ENCODE data around the gene PHIP. TPM values are rescaled to one million over a fixed set of nuclear protein-coding genes. Genes with fewer than 3 reads are reported as not detected.

Gene PHIP
- total and polyA plus RNA-seq, 9 of the 15 experiments (the other 6 are each of a cell fraction or from before 2014, with no cell fraction given): 8.1 to 36.3 (median 16.5) TPM

GRCh38 chr6:79078075-79078969, at the start of gene PHIP (continued):
- TF ChIP-seq ELF2 (CRISPR knock-in tag; IDR thresholded peaks at IDR 0.05) (0 out of 2 replicates have a peak, but pooled peaks have one; percentile 54), ZNF263 (CRISPR knock-in tag; IDR thresholded peaks at IDR 0.05; ENCODE audit: borderline replicate concordance) (no peak), XRCC4 (IDR thresholded peaks at IDR 0.05; ENCODE audit: extremely low read depth, insufficient read depth, insufficient read length) (no peak), KLF16 (IDR thresholded peaks at IDR 0.05) (no peak), HDAC8 (tag; IDR thresholded peaks at IDR 0.05) (no peak), SREBF2 (CRISPR knock-in tag; IDR thresholded peaks at IDR 0.05) (no peak), GABPB1 (CRISPR knock-in tag; IDR thresholded peaks at IDR 0.05) (peak; percentile 41), ZNF253 (CRISPR knock-in tag; conservative IDR thresholded peaks at IDR 0.05) (no peak), CTBP1 (IDR thresholded peaks at IDR 0.05; ENCODE audit: borderline replicate concordance) (peak; percentile 59; the same call in 1 of the 2 replicates), ARHGAP35 (IDR thresholded peaks at IDR 0.05; ENCODE audit: partially characterized antibody) (no peak), ZNF586 (CRISPR knock-in tag; conservative IDR thresholded peaks at IDR 0.05) (no peak), ZC3H11A (IDR thresholded peaks at IDR 0.05; ENCODE audit: low read depth, low read length) (no peak), CBFA2T2 (conservative IDR thresholded peaks at IDR 0.05) (no peak), ZBTB12 (CRISPR knock-in tag; IDR thresholded peaks at IDR 0.05) (peak; percentile 48; the same call in 1 of the 2 replicates), BRCA1 (IDR thresholded peaks at IDR 0.05) (no peak), BRCA1 (CRISPR knock-in tag; IDR thresholded peaks at IDR 0.05) (no peak), SFPQ (IDR thresholded peaks at IDR 0.05; ENCODE audit: low read depth, low read length) (no peak), GATAD2A (IDR thresholded peaks at IDR 0.05) (no peak; the same call in 1 of the 2 replicates), ZNF431 (CRISPR knock-in tag; IDR thresholded peaks at IDR 0.05) (no peak), DNMT1 (IDR thresholded peaks at IDR 0.05) (no peak), TRIM24 (IDR thresholded peaks at IDR 0.05) (no peak), SRSF3 (IDR thresholded peaks at IDR 0.05; ENCODE audit: insufficient read depth, low read length) (no peak), CC2D1A (IDR thresholded peaks at IDR 0.05) (no peak), E2F1 (CRISPR knock-in tag; IDR thresholded peaks at IDR 0.05) (no peak)

Data from K562 (cell line).